A549 treated with Hydrocortisone at 1 μM for 4 hours (cell line): ENCODE measurements around the gene LIN7B. TPM values are rescaled to one million over a fixed set of nuclear protein-coding genes. Genes with fewer than 3 reads are reported as not detected.

Experiments
- total RNA-seq: library from RNA; stranded (reverse); fragments of 200-300 nt; extraction: Qiagen RNA extraction; gene quantifications from 5 replicates; pipeline ENCODE4 v1.2.3, GENCODE V29; 2022

The LIN7B gene, protein sequence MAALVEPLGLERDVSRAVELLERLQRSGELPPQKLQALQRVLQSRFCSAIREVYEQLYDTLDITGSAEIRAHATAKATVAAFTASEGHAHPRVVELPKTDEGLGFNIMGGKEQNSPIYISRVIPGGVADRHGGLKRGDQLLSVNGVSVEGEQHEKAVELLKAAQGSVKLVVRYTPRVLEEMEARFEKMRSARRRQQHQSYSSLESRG
- 4.7 to 7.9 TPM (median 6.9 TPM) in 5 replicates for total RNA-seq

DNA sequence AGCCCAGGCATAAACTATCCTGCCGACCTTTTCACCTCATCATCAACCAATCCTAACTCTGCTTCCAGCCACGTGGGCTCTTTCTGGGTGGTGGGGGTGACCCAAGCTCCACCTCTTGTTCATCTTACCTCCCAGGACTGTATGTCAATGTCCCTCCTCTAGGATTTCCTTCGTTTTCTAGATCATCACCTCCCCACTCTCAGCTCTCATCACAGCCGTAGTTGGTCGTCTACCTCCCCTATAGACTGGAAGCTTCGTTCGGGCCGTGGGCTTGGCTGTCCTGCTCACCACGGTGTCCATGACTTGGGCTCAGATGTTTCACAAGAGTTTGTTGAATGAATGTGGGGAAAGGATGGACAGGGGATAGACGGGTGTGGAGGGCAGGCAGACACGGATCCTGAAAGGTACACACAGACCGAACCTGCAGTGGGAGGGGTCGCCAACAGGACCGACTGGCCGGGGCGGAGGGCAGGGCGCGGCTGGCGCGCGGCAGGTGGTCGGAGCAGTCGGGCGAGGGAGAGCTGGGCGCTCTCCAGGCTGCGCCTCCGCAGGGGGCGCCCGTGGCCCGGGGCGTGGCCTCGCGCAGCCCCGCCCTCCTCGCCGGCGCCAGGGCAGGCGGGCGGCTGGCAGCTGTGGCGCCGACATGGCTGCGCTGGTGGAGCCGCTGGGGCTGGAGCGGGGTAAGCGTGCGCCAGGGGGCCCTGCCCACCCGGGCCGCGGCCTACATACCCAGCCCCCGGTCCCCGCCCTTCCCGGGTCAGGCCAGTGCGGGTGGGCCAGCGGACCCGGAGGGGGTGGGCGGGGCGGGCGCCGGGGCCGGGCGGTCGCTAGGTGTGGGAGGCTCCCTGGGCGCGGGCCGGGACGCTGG is at the start of gene LIN7B:
Gene LIN7B, plus strand, starts transcription at position 609 of the 868 bp plus-strand sequence. Its CDS starts 35 bp downstream, at position 644.

DNA sequence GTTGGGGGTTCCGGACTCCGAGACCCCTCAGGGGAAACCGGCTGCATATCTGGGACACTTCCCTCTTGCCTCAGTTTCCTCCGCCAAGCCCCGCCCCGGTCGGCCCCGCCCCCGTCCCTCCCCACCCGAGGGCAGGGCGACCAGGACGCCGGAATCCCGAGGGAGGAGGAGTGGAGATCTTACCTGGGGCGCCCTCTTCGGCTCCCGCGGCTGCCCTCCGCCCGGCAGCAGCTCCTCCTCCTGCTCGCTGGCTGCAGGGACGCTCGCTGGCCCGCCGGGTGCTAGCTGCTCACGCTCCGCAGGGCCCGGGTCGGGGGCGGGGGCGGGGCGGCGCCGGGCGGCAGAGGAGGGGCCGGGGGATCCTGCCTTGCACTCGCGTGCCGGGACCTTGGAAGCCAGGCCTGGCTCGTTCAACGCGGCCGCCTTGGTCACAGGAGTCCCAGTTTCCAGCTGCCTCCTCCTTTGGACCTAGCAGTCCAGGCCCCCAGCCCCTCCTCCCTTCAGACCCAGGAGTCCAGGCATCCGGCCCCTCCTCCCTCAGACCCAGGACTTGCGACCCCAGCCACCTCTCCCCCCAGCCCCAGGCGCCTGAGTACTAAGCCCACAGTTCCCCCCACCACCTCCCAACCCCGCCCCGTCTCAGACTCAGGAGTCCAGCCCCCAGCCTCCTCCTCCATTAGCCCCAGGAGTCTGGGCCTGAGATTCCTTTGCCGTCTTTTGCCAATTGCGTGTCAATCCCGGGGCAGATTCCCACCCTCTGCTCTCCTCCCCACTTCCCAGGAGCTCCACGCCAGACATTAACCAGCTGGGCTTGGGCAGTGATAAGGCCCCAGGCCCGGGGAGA is 49.2 kb upstream of the LIN7B start, which contains the start of gene NTF4:
Gene NTF4, minus strand, starts transcription at position 51 of the 844 bp plus-strand sequence. CDS start 2,821 bp downstream, outside the sequence.

DNA sequence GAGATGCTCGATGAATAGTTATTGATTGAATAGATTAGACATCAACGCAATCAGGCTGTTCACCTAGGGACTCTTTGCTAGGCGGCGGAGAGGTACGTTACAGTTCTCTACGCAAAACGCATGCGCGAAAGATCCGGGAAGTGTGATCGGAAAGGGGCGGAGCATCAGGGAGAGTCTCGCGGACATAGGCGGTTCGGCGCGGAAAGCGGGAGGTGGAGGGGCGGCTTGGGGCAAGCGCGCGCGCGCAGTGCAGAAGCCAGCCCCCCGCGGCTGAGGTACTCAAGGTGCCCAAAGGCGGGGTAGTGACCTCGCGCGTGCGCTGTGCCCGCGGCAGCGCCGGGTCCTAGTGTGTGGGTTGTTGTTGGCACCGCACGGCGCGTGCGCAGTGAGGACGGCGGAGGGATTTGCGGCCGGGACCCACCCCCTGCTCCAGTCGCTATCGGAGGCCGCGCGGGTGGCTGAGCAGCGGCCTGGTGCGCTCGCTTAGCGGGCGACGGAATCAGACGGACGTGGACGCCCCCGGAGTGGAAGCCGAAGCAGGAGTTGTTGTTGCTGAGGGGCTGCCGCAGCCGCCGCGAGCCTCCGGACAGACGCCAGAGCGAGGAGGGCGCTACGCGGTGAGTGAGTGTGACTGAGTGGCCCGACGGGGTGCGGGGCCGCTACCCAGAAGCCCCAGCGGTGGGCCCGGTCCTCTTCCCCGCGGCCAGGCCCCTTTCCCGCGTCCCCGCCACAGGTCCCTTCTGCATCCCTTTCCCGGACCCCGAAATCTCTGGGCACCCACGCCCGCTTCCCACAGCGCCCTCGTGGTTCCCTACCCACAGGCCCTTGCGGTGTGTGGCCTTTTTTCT is 28.9 kb upstream of the LIN7B start, which contains the start of gene SNRNP70:
Gene SNRNP70, plus strand, starts transcription at position 432 of the 848 bp plus-strand sequence. CDS start 964 bp downstream, outside the sequence.

DNA sequence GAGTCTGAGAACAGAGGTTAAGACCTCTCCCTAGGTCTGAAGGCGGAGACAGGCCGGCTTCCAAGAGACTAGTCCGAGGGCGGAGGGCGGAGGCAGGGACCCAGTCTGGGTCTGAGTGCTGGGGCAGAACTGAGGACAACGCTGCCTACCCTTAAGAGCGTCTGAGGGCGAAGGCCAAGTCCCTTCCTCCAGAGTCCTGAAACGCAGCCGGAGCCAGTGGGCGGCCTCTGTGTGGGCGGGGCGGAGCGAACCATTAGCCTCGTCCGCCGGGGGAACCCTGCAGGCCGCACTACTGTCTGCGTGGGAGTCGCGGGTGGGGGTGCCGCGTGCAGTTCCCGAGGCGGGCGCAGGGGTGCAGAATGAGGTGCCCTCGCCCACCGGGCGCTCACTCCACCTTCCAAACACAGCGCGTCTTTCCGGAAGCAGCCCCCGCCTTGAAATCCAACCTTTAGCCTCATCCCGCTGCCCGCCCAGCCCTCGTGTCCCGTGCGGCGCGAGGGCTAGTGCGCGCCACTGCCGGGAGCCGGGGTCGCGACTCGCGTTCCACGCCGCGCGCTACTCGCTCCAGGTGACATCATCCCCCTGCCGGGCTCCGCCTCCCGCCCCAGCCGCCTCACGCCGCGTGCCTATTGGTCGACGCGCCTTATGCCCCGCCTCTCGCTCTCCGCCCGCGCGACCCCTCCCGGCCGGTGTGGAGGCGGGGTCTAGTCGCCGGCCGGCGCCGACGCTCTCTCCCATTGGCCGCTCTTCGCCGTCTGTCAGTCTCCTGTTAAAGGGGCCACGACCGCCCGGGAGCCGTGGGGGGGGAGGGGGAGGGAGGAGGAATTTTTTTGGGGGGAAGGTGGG is 4.6 kb downstream of the LIN7B start, which contains the start of gene C19orf73:
Gene C19orf73, minus strand, starts transcription at position 579 of the 846 bp plus-strand sequence. Its CDS starts 121 bp downstream, at position 458.

DNA sequence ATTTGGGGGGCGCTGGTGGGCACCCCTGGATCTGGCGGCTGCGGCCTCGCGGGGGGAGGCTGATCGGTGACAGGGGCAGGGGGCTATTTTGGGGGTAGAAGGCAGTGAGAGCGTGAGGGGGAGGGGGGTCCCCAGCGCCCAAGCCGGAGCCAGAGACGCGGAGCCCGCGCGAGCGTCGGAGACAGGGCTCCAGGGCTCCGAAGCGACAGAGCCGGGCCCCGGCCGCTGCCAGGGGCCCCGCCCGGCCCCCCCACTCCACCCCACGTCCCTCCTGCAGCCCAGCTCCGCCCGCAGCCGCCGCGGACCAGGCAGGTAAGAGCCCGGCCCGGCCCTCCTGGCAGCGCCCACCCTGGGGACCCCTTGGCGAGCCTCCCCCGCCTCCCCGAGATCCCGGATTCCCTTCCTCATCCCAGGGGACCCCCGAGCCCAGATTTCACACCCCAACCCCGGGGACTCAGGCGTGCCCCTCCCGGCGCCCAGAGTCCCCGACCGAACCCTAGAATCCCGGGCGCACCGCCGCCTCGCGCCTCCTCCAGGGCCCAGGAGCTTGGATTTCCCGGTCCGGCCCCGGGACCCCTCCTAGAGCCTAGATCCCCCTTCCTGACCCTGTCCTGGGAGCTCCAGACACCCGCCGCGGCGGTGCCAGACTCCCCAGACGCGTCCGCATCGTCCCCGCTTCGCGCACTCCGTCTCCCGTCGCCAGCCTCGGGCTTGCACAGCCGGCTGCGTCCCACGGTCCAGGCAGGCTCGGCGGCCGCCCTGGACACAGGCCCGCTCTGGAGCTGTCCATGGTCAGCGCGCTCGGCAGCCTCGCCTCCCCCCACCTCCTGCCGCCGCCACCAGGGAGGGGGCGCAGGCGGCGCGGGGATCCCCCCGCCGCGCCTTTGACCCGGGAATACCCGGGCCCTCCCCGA is 5.5 kb downstream of the LIN7B start, which contains the start of gene PPFIA3:
Gene PPFIA3, plus strand, starts transcription at position 134 of the 914 bp plus-strand sequence. CDS start 8,330 bp downstream, outside the sequence.

DNA sequence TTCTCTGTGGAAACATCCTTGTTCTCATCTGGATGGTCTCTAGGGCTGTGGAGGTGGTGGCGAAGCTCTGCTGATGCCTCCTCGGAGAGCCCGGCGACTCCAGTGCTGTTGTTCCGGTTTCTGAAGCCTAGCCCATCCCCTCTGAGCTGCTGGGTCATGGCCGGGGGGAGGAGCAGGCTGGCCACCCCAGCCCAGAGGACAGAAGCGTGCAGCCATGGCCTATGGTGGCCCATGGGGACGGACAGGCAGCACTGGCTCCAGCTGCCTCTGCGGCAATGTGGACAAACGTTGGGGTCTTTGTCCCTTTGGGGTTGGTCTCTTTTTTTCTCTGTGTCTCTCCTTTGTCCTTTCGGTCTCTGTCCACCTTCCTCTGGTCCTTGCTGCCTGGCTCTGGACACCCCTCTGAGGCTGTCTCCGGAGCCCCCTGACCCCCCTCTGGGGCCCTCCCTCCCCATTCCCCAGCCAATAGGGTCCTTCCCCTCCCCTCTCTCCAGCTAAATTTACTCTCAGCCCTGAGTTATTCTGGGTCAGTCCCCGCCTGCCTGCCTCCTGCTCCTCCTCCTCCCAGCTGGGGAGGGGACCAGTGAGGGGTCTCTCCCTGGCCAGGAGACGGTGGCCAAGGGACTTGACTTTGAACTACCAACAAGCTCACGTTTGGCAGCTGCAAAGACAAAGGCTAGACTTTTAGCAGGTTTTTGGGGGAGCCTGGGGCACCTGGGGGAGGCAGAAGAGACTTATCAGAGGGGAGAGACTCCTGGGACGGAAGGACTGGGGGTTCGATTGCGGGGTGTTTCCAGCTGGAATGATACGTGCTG is 41.0 kb downstream of the LIN7B start, which contains the start of gene HRC:
Gene HRC, minus strand, starts transcription at position 392 of the 815 bp plus-strand sequence. Its CDS starts 159 bp downstream, at position 233.

DNA sequence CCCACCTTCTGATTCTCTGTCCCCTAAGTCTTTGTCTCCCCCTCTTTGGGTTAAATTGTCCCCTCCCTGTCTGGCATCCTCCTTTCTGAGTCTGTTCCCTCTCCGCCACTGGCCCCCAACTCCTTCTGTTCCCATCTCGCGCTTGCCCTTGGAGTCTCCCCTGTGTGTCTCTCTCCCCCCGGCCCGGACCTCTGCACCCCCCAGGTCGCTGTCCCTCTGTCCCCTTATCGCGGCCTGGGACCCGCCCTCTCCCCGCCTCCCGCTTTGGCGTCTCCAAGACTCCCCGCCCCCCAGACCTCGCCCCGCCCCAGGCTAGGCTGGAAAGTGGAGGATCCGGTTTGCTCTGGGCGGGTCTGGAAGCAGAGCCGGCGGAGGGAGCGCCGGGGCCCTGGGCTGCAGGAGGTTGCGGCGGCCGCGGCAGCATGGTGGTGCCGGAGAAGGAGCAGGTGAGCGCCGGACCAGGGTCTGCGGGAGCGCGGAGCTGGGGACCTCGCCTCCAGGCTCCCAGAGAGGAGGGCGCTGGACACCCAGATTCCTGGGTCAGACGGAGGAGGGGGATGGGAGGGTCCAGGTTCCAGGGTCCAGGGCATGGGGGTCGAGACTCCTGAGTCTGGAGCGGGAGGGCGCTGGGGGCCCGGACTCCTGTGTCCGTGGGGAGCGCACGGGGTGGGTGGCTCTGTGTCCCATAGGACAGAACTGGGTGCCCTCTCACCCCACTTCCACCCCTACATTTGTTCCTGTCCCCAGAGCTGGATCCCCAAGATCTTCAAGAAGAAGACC is 43.5 kb downstream of the LIN7B start, which contains the start of gene TRPM4:
Gene TRPM4, plus strand, starts transcription at position 348 of the 780 bp plus-strand sequence. Its CDS starts 75 bp downstream, at position 423.

Other genes with a start within 250 kb of the LIN7B start
- 1.2 to 1.9 TPM (median 1.3 TPM) in 5 replicates for gene PLEKHA4, start 245.8 kb upstream of the LIN7B start, total RNA-seq
- gene PPP1R15A, start 241.9 kb upstream of the LIN7B start, total RNA-seq = 74.1 to 126 TPM (median 95.1 TPM) in 5 replicates
- gene TULP2, start 215.6 kb upstream of the LIN7B start, total RNA-seq = not detected in 5 replicates
- gene NUCB1, start 214.1 kb upstream of the LIN7B start, total RNA-seq = 189 to 243 TPM (median 200 TPM) in 5 replicates
- gene DHDH, start 180.7 kb upstream of the LIN7B start, total RNA-seq = 0.60 to 1.7 TPM (median 1.6 TPM) in 5 replicates
- gene BAX, start 159.5 kb upstream of the LIN7B start, total RNA-seq = 294 to 372 TPM (median 330 TPM) in 5 replicates
- gene FTL, start 149.1 kb upstream of the LIN7B start, total RNA-seq = 16,127 to 23,622 TPM (median 17,895 TPM) in 5 replicates
- gene GYS1, start 121.1 kb upstream of the LIN7B start, total RNA-seq = 17.4 to 22.0 TPM (median 20.9 TPM) in 5 replicates
- gene RUVBL2, start 120.5 kb upstream of the LIN7B start, total RNA-seq = 208 to 255 TPM (median 214 TPM) in 5 replicates
- not detected in 5 replicates for gene LHB, start 97.3 kb upstream of the LIN7B start, total RNA-seq
- 0.18 TPM in 1 of 5 replicates, not detected in the others for gene CGB3, start 90.0 kb upstream of the LIN7B start, total RNA-seq
- gene CGB2, start 82.5 kb upstream of the LIN7B start, total RNA-seq = 0.20 to 0.61 TPM (median 0.21 TPM) in 3 of 5 replicates, not detected in the others
- gene CGB1, start 77.5 kb upstream of the LIN7B start, total RNA-seq = not detected in 5 replicates
- 0.21 to 0.49 TPM (median 0.23 TPM) in 5 replicates for gene CGB5, start 70.5 kb upstream of the LIN7B start, total RNA-seq
- 1.4 to 3.7 TPM (median 2.8 TPM) in 5 replicates for gene CGB8, start 65.3 kb upstream of the LIN7B start, total RNA-seq
- 0.48 to 0.82 TPM (median 0.67 TPM) in 5 replicates for gene CGB7, start 56.6 kb upstream of the LIN7B start, total RNA-seq
- gene NTF4, start 49.6 kb upstream of the LIN7B start, total RNA-seq = 0.24 to 0.99 TPM (median 0.45 TPM) in 5 replicates
- not detected in 5 replicates for gene KCNA7, start 41.7 kb upstream of the LIN7B start, total RNA-seq
- 306 to 331 TPM (median 309 TPM) in 5 replicates for gene SNRNP70, start 28.9 kb upstream of the LIN7B start, total RNA-seq
- 1.1 to 1.9 TPM (median 1.7 TPM) in 5 replicates for gene C19orf73, start 4.8 kb downstream of the LIN7B start, total RNA-seq
- gene PPFIA3, start 5.2 kb downstream of the LIN7B start, total RNA-seq = 4.7 to 8.1 TPM (median 7.0 TPM) in 5 replicates
- gene HRC, start 41.0 kb downstream of the LIN7B start, total RNA-seq = 0.03 TPM in 1 of 5 replicates, not detected in the others
- gene TRPM4, start 43.4 kb downstream of the LIN7B start, total RNA-seq = 8.2 to 10.2 TPM (median 9.6 TPM) in 5 replicates
- 0.77 to 1.3 TPM (median 0.85 TPM) in 5 replicates for gene SLC6A16, start 210.8 kb downstream of the LIN7B start, total RNA-seq
- not detected in 5 replicates for gene CD37, start 221.0 kb downstream of the LIN7B start, total RNA-seq
- 13.2 to 19.7 TPM (median 16.8 TPM) in 5 replicates for gene TEAD2, start 248.0 kb downstream of the LIN7B start, total RNA-seq
- gene DKKL1, start 249.5 kb downstream of the LIN7B start, total RNA-seq = 0.33 to 0.71 TPM (median 0.59 TPM) in 4 of 5 replicates, not detected in the other